Measurements from ENCODE around the gene LRRC4C.

DNA sequence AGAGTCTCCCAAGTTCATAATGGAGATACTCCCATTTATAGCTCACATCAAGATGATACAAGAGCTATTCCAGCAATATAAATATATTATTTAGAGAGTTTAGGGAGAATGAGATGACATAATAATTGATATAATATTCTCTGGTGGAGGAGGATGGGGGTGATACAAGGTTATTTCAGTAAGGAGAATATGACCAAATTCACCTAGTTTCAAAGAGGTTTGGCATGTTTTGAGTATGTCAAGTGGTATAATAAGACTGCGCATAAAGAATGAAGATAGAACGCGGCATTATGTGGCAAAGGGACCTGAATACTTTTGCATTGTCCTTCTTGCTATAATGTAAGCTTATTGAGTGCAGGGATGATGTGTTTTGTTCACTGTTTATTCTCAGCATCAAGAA is 1283.5 kb downstream of the LRRC4C start:
- TF ChIP-seq POLR2A (IDR thresholded peaks at IDR 0.05; ENCODE audit: low read depth, low read length) (no peak), POLR2AphosphoS5 (IDR thresholded peaks at IDR 0.05; ENCODE audit: low read depth, low read length) (no peak), TAF1 (IDR thresholded peaks at IDR 0.05; ENCODE audit: low read depth, low read length) (no peak), POU2F2 (IDR thresholded peaks at IDR 0.05; ENCODE audit: low read depth, low read length) (no peak), PAX5 (IDR thresholded peaks at IDR 0.05; ENCODE audit: insufficient read depth, low read length, severe bottlenecking) (no peak), SPI1 (IDR thresholded peaks at IDR 0.05; ENCODE audit: low read depth, low read length) (no peak)

All from GM12891 (cell line).